Measurements from ENCODE around the gene ZNF460. TPM values are rescaled to one million over a fixed set of nuclear protein-coding genes. Genes with fewer than 3 reads are reported as not detected.
A peak's percentile ranks its signal among the peaks of the same experiment; 100 is the strongest.

Gene ZNF460
- total and polyA plus RNA-seq, 2 of the 8 experiments (the other 6 are each of a cell fraction or from before 2014, with no cell fraction given) = 9.3 to 57.9 TPM

GRCh38 chr19:57314146-57314545 is 33.9 kb downstream of the ZNF460 start:
- Histone ChIP-seq H3K4me1 (replicated peaks in 1 of 4; ENCODE audit: control insufficient read depth in 3 of 4, insufficient read depth in 4 of 4, low read length in 3 of 4) (peaks cover 0 to 2% (median 0%) of the 10 kb centered on the region in 4 experiments; a peak in 2 of 7 replicates), H3K27me3 (replicated peaks in 1 of 4; ENCODE audit: control insufficient read depth in 3 of 4, extremely low read depth in 1 of 4, insufficient read depth in 3 of 4, low read length in 3 of 4) (peaks cover 0 to 7% (median 0%) of the 10 kb centered on the region in 4 experiments; a peak in 4 of 7 replicates)
- FAIRE-seq = no peak

More at GRCh38 chr19:57314146-57314545, 33.9 kb downstream of the ZNF460 start:
- Histone ChIP-seq H3K23ac (ENCODE audit: insufficient read length) (no peak overlapping the region), H3K18ac (ENCODE audit: extremely low read depth, low read length) (no peak overlapping the region), H3K79me2 (ENCODE audit: control insufficient read depth in 1 of 2, insufficient read depth in 2 of 2, low read length in 2 of 2) (no peaks in the 10 kb centered on the region), H3K9ac (replicated peaks in 1 of 4; ENCODE audit: extremely low read depth in 1 of 4, low read depth in 3 of 4, low read length in 3 of 4) (no peak overlapping the region), H3K23me2 (ENCODE audit: low read depth, low read length) (no peaks in the 10 kb centered on the region), H2BK12ac (ENCODE audit: low read depth, low read length) (no peak overlapping the region), H3K56ac (replicated peaks; ENCODE audit: insufficient read length, low read depth, low read length) (no peak overlapping the region), H4K91ac (replicated peaks; ENCODE audit: insufficient read length, low read length) (no peak overlapping the region), H4K20me1 (replicated peaks in 1 of 2; ENCODE audit: control insufficient read depth in 1 of 2, insufficient read depth in 2 of 2, low read length in 2 of 2) (no peaks in the 10 kb centered on the region), H2AK5ac (ENCODE audit: low read depth, low read length) (no peak overlapping the region), H2AFZ (ENCODE audit: low read length) (no peak overlapping the region), H3K4me2 (ENCODE audit: insufficient read depth in 1 of 2, low read depth in 2 of 2, low read length in 2 of 2) (no peak overlapping the region), H4K8ac (ENCODE audit: extremely low read depth, insufficient read depth, low read length) (no peak overlapping the region), H2BK20ac (ENCODE audit: low read length) (no peak overlapping the region), H2BK120ac (replicated peaks; ENCODE audit: low read depth, low read length) (no peak overlapping the region), H3K4ac (replicated peaks; ENCODE audit: insufficient read length, low read depth, low read length) (no peak overlapping the region), H3K14ac (ENCODE audit: insufficient read length) (no peak overlapping the region), H3K79me1 (ENCODE audit: low read depth, low read length) (no peaks in the 10 kb centered on the region), H3K27ac (ENCODE audit: low read depth, low read length) (no peak overlapping the region), H4K5ac (ENCODE audit: insufficient read length, low read depth, low read length) (no peak overlapping the region), H2BK5ac (ENCODE audit: low read depth, low read length) (no peak overlapping the region), H3K36me3 (ENCODE audit: control insufficient read depth in 2 of 4, insufficient read depth in 4 of 4, low read length in 3 of 4) (no peaks in the 10 kb centered on the region), H3K9me3 (ENCODE audit: insufficient read depth in 2 of 2, low read depth in 1 of 2, low read length in 1 of 2) (no peaks in the 10 kb centered on the region), H2BK15ac (ENCODE audit: low read length) (no peak overlapping the region), H3K4me3 (ENCODE audit: extremely low read depth in 1 of 4, insufficient read depth in 2 of 4, low read depth in 3 of 4, low read length in 4 of 4) (no peak overlapping the region)
- 84% methylated on average over 4 of the region's 4 CpGs; no CpG with 5 or more reads in 1 of the 2 experiments for WGBS, 2 experiments (ENCODE audit: extremely low coverage in 1 of 2, insufficient coverage in 1 of 2, insufficient read length in 1 of 2, insufficient replicate concordance in 2 of 2, low coverage in 1 of 2, low lambda C conversion rate in 2 of 2, missing lambda C conversion rate in 1 of 2)
- ChIA-PET CTCF (ENCODE audit: partially characterized antibody) (no interaction called here), POLR2A (ENCODE audit: partially characterized antibody) (interaction anchor here (0.6 kb wide), 1 partner anchor 11 kb away, joined by 5 read pairs; no protein-coding TSS in a partner anchor)
- TF ChIP-seq HDAC2 (IDR thresholded peaks at IDR 0.05; ENCODE audit: borderline replicate concordance in 1 of 2, low read depth in 2 of 2, low read length in 2 of 2) (no peak), ATF3 (IDR thresholded peaks at IDR 0.05; ENCODE audit: insufficient read depth, low read depth, low read length) (no peak), CEBPB (IDR thresholded peaks at IDR 0.05; ENCODE audit: low read depth, low read length) (peak; percentile 42; the same call in 1 of the 2 replicates), POLR2A (IDR thresholded peaks at IDR 0.05; ENCODE audit: control extremely low read depth in 1 of 2, low read depth in 2 of 2, low read length in 2 of 2) (no peak)
- no peak for DNase-seq (ENCODE audit: low read depth in 1 of 2, low spot score in 2 of 2)
